GM18508 (cell line): ENCODE data around the gene NUMB.
"Not testable (repeated sequence)": the region's sequence is repeated elsewhere in the genome, so short reads cannot be mapped to it uniquely, and the experiment has no call there.

ENCODE experiments used
- ATAC-seq: cut with Tn5 transposase; IDR thresholded peaks from one replicate; pipeline ENCODE4 v1.9.1; 2021; ENCODE audit warnings: moderate number of reproducible peaks; ENCODE audit not compliant: insufficient read depth, unreplicated experiment

Gene NUMB

GRCh38 chr14:73424453-73424852 lies 33.9 kb downstream of the NUMB start:
- no peak for ATAC-seq

GRCh38 chr14:73423092-73423491 lies 35.3 kb downstream of the NUMB start:
- ATAC-seq: not testable (repeated sequence)

GRCh38 chr14:73422515-73422914 lies 35.8 kb downstream of the NUMB start:
- no peak for ATAC-seq

GRCh38 chr14:73418227-73418626 lies 40.1 kb downstream of the NUMB start:
- no peak for ATAC-seq

- not testable (repeated sequence) for ATAC-seq
These were observed 52.1 kb downstream of the NUMB start for GRCh38 chr14:73406248-73406647.

- no peak for ATAC-seq
These were observed 55.1 kb downstream of the NUMB start for GRCh38 chr14:73403181-73403752.

GRCh38 chr14:73402579-73402978 lies 55.8 kb downstream of the NUMB start:
- no peak for ATAC-seq

- ATAC-seq: no peak
These were observed 60.5 kb downstream of the NUMB start for GRCh38 chr14:73397810-73398209.

GRCh38 chr14:73394317-73394716 lies 64.0 kb downstream of the NUMB start:
- no peak for ATAC-seq

GRCh38 chr14:73393375-73393774 lies 65.0 kb downstream of the NUMB start:
- ATAC-seq: no peak

- ATAC-seq: no peak
These were observed 65.8 kb downstream of the NUMB start for GRCh38 chr14:73392329-73393257.

GRCh38 chr14:73387860-73388259 lies 70.5 kb downstream of the NUMB start:
- ATAC-seq: not testable (repeated sequence)

GRCh38 chr14:73386342-73386741 lies 72.0 kb downstream of the NUMB start:
- ATAC-seq: no peak

GRCh38 chr14:73385021-73385420 lies 73.3 kb downstream of the NUMB start:
- ATAC-seq: not testable (repeated sequence)

GRCh38 chr14:73383356-73383755 lies 75.0 kb downstream of the NUMB start:
- no peak for ATAC-seq

GRCh38 chr14:73381380-73382013 lies 76.8 kb downstream of the NUMB start:
- no peak for ATAC-seq

GRCh38 chr14:73376585-73376984 lies 81.8 kb downstream of the NUMB start:
- ATAC-seq: no peak

GRCh38 chr14:73375861-73376260 lies 82.5 kb downstream of the NUMB start:
- ATAC-seq: no peak

GRCh38 chr14:73374218-73374617 lies 84.1 kb downstream of the NUMB start:
- no peak for ATAC-seq

GRCh38 chr14:73372529-73372928 lies 85.8 kb downstream of the NUMB start:
- ATAC-seq: no peak

GRCh38 chr14:73370561-73370960 lies 87.8 kb downstream of the NUMB start:
- no peak for ATAC-seq
